ENCODE measurements around the gene MINDY4. TPM values are rescaled to one million over a fixed set of nuclear protein-coding genes. Genes with fewer than 3 reads are reported as not detected.

MINDY4 gene
- total and polyA plus RNA-seq, 2 of the 8 experiments (the other 6 are each of a cell fraction or from before 2014, with no cell fraction given): 1.3 to 3.6 TPM

- TF ChIP-seq SIN3A (conservative IDR thresholded peaks at IDR 0.05 in 1 of 2, IDR thresholded peaks at IDR 0.05 in 1 of 2; ENCODE audit: low read depth in 1 of 2, low read length in 2 of 2) (no peak), ATF2 (IDR thresholded peaks at IDR 0.05; ENCODE audit: low read length) (no peak), POLR2A (IDR thresholded peaks at IDR 0.05; ENCODE audit: control extremely low read depth in 1 of 2, low read depth in 2 of 2, low read length in 2 of 2) (no peak), TAF1 (IDR thresholded peaks at IDR 0.05; ENCODE audit: low read depth, low read length) (no peak), YY1 (IDR thresholded peaks at IDR 0.05; ENCODE audit: low read depth, low read length) (no peak)
Measured at GRCh38 chr7:30864101-30864500, 92.9 kb downstream of the MINDY4 start (continued).

All from H1 (cell line).